CD4-positive, alpha-beta T cell (primary cell): ENCODE data around the gene PEX11A. TPM values are rescaled to one million over a fixed set of nuclear protein-coding genes. Genes with fewer than 3 reads are reported as not detected.

Source experiments
- ATAC-seq: fragments of 200-7000 bp; cut with Tn5 transposase; one replicate; pipeline ENCODE4 v1.10.0; 2022; ENCODE audit warnings: mild to moderate bottlenecking; ENCODE audit not compliant: poor library complexity
- CTCF ChIA-PET: fragments of 350-600 bp; sonication (Branson Sonifier 250); formaldehyde crosslinking; loops from one replicate; lab custom pipeline; 2021; ENCODE audit warnings: antibody characterized with exemption, inconsistent platforms; lab: Charles Lee
- POLR2A ChIA-PET: fragments of 350-600 bp; sonication (Branson Sonifier 250); formaldehyde crosslinking; loops from one replicate; lab custom pipeline; 2021; ENCODE audit warnings: antibody characterized with exemption, inconsistent platforms; lab: Charles Lee
- DNase-seq, 14 experiments: peaks; one replicate each; pipeline ENCODE4 v3.0.0-alpha.2; 2013 to 2020; ENCODE audit warnings: mixed read lengths in 2 of 14
- H3K27ac ChIP-seq, 2 donors: one replicate each; pipeline versions ENCODE4 v1.5.1 to v1.7.0; 2013; ENCODE audit warnings: low read length in 2 of 2, low read depth in 1 of 2, mild to moderate bottlenecking in 1 of 2
- H3K27me3 ChIP-seq, 2 experiments: 1 replicate in 1 of 2; 2 replicates in 1 of 2; pipeline versions ENCODE4 v1.6.1 to v1.7.0; 2013; ENCODE audit warnings: low read length in 2 of 2, control low read depth in 1 of 2, mild to moderate bottlenecking in 1 of 2, moderate library complexity in 1 of 2; ENCODE audit not compliant: insufficient read depth in 2 of 2, control insufficient read depth in 1 of 2
- H3K36me3 ChIP-seq: one replicate; pipeline ENCODE4 v1.6.1; 2013; ENCODE audit warnings: low read length, control low read depth; ENCODE audit not compliant: insufficient read depth
- H3K4me1 ChIP-seq: one replicate; pipeline ENCODE4 v1.6.1; 2013; ENCODE audit warnings: low read length, control low read depth; ENCODE audit not compliant: insufficient read depth
- H3K4me3 ChIP-seq: one replicate; pipeline ENCODE4 v1.5.1; 2013; ENCODE audit warnings: mild to moderate bottlenecking, low read length, moderate library complexity
- H3K9me3 ChIP-seq, 2 experiments: 1 replicate in 1 of 2; 2 replicates in 1 of 2; pipeline versions ENCODE4 v1.6.1 to v1.7.0; 2013; ENCODE audit warnings: low read length in 2 of 2, mild to moderate bottlenecking in 2 of 2, control low read depth in 1 of 2, moderate library complexity in 1 of 2; ENCODE audit not compliant: control insufficient read depth in 1 of 2, insufficient read depth in 1 of 2
- H3K27ac Mint-ChIP-seq: one replicate; pipeline ENCODE4 v1.8.0; 2020; ENCODE audit warnings: mixed read lengths
- H3K27me3 Mint-ChIP-seq: one replicate; pipeline ENCODE4 v1.8.0; 2021; ENCODE audit warnings: mixed read lengths
- H3K36me3 Mint-ChIP-seq: one replicate; pipeline ENCODE4 v1.8.0; 2021; ENCODE audit warnings: low read depth, mixed read lengths
- H3K4me1 Mint-ChIP-seq: one replicate; pipeline ENCODE4 v1.8.0; 2021; ENCODE audit warnings: low read depth, mixed read lengths
- H3K4me3 Mint-ChIP-seq: one replicate; pipeline ENCODE4 v1.8.0; 2020; ENCODE audit warnings: mild to moderate bottlenecking, mixed read lengths
- H3K9me3 Mint-ChIP-seq: one replicate; pipeline ENCODE4 v1.8.0; 2020; ENCODE audit warnings: mixed read lengths
- CTCF ChIP-seq: fragments of 200-600 bp; IDR thresholded peaks from one replicate; pipeline ENCODE4 v1.8.0; 2022; ENCODE audit warnings: antibody characterized with exemption, mild to moderate bottlenecking
- intact Hi-C, 2 experiments: fragments of 100-400 bp; cut with DNase I in 1 of 2; cut with micrococcal nuclease in 1 of 2; formaldehyde crosslinking; loops; one replicate each; pipeline versions ENCODE4 v1.15.1 to v1.9.0; 2023 to 2025; cut with DNase I, micrococcal nuclease
- total RNA-seq, 174 experiments: library from RNA in 2 of 174; stranded (reverse) in 2 of 174; gene quantifications; one replicate each; pipeline ENCODE4 v1.2.3 and lab custom pipeline; 2021 to 2026

PEX11A gene
- total RNA-seq, 2 experiments from 2014 or later = 0.22 TPM

GRCh38 chr15:89649716-89650115 is 40.8 kb downstream of the PEX11A start:
- Mint-ChIP-seq H3K27ac (no peak overlapping the region), H3K9me3 (no peaks in the 10 kb centered on the region), H3K4me3 (no peak overlapping the region), H3K36me3 (no peaks in the 10 kb centered on the region), H3K4me1 (peaks cover 11% of the 10 kb centered on the region), H3K27me3 (peaks cover 29% of the 10 kb centered on the region)
- TF ChIP-seq CTCF = no peak
- Histone ChIP-seq H3K4me1 (peaks cover 5% of the 10 kb centered on the region), H3K27me3 (peaks cover 14 to 24% of the 10 kb centered on the region in 2 experiments), H3K9me3 (peaks cover 0 to 20% of the 10 kb centered on the region in 2 experiments), H3K36me3 (no peaks in the 10 kb centered on the region), H3K4me3 (no peak overlapping the region), H3K27ac (no peak overlapping the region)
- DNase-seq (no peak), ATAC-seq (no peak)
- intact Hi-C loops = no loop called here
- CTCF ChIA-PET = no interaction called here
- POLR2A ChIA-PET = no interaction called here

DNA sequence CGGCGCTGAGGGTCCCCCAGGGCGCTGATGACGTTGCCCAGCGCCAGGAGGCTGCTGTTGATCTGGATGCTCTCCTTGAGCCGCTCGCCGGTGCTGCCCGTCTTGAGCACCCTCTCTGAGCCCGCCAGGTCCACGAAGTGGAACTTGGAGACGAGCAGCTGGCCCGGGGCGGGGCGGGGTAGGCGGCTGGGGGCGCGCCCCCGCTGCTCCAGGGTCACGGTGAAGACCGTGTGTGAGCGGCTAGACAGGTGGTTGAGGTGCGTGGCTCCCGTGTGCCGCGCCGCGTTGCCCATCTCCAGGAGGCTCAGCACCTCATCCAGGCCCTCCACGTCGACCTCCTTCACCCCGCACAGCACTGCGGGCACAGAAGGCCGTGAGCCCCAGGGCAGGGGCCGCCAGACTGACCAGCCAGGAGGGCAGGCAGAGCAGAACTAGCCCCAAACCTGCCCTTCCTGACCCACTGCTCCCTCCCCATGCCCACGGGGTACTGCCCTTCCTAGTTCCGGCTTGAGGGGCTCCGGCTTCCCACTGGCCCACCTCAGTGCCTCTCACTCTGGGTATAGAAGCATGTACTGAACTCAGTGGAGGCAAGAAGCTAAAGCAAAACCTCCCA is 41.4 kb downstream of the PEX11A start:
- ATAC-seq = no peak
- intact Hi-C loops = no loop called here
- Histone ChIP-seq H3K27ac (no peak overlapping the region), H3K9me3 (peaks cover 0 to 15% of the 10 kb centered on the region in 2 experiments), H3K36me3 (no peaks in the 10 kb centered on the region), H3K4me1 (no peaks in the 10 kb centered on the region), H3K27me3 (peaks cover 9 to 18% of the 10 kb centered on the region in 2 experiments), H3K4me3 (no peak overlapping the region)
- DNase-seq = no peak
- CTCF ChIA-PET = no interaction called here
- POLR2A ChIA-PET = no interaction called here
- Mint-ChIP-seq H3K27me3 (peaks cover 23% of the 10 kb centered on the region), H3K27ac (no peak overlapping the region), H3K9me3 (no peaks in the 10 kb centered on the region), H3K4me3 (no peak overlapping the region), H3K4me1 (peaks cover 5% of the 10 kb centered on the region), H3K36me3 (no peaks in the 10 kb centered on the region)
- TF ChIP-seq CTCF = no peak

DNA sequence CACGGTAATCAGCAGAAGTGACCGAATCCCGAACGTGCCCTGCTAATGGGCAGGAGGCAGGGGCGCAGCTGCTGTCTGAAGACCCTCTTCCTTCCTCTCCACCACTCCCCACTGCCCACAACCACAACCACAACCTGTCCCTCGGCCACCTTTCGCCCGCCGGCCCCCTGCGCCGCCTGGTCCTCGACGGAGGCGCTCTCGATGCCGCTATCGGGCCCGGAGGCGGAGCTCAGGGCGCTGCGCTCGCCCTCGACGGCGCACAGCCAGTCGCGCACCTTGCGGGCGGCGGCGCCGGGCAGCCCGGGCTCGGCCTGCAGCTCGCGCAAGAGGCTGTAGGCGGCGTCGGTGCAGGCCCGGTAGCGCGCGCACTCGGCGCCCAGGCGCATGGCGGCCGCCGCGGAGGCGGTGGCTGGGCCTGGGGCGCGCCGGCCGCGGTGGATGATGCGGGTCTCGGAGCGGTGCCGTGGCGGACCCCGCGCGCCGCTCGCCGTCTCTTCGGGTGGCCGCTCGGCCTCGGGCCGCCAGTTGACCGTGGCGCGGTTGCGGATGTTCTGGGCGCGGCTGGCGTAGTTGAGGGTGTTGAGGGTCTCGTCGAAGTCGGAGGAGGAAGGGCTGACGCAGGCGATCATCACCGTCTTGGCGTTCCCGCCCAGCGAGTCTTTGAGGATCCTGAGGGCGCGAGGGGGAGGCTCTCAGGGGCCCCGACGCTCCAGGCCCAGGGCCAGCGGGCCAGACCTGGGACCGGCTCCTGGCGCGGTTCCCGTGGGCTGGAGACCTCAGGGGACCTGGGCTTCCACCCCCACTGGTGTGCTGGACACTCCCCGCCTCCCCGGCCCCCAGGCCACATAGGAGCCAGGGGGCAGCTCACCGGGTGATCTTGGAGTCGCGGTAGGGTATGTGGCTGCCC is 42.2 kb downstream of the PEX11A start:
- Mint-ChIP-seq H3K27ac (no peak overlapping the region), H3K36me3 (no peaks in the 10 kb centered on the region), H3K9me3 (no peaks in the 10 kb centered on the region), H3K27me3 (peaks cover 17% of the 10 kb centered on the region), H3K4me3 (no peak overlapping the region), H3K4me1 (peaks cover 4% of the 10 kb centered on the region)
- no peak overlapping the region for H3K4me3 ChIP-seq
- H3K36me3 ChIP-seq = no peaks in the 10 kb centered on the region
- H3K9me3 ChIP-seq = peaks cover 0 to 15% of the 10 kb centered on the region in 2 experiments
- ATAC-seq (no peak), DNase-seq (no peak)
- ChIA-PET CTCF (no interaction called here), POLR2A (no interaction called here)
- no peaks in the 10 kb centered on the region for H3K4me1 ChIP-seq
- intact Hi-C loops = no loop called here
- H3K27ac ChIP-seq = no peak overlapping the region
- no peak for TF ChIP-seq CTCF
- peaks cover 9 to 11% of the 10 kb centered on the region in 2 experiments for H3K27me3 ChIP-seq
